Peyer's patch (tissue), 4 donors: Measurements from ENCODE around the gene TBC1D12.

Experiments
- POLR2A ChIP-seq, 2 donors: fragments of 450-650 bp; IDR thresholded peaks; one replicate each; pipeline ENCODE4 v1.5.1; 2017; ENCODE audit warnings: antibody characterized with exemption in 2 of 2, mild to moderate bottlenecking in 2 of 2, moderate library complexity in 2 of 2
- TF ChIP-seq, protein P1 (sequence below), 6 experiments: fragments of 450-650 bp in 4 of 6; fragments of 200-600 bp in 2 of 6; sonication (generic) in 1 of 6; IDR thresholded peaks; one replicate each; pipeline ENCODE4 v1.5.1; 2017 to 2019; ENCODE audit warnings: antibody characterized with exemption in 6 of 6, mild to moderate bottlenecking in 3 of 6, moderate library complexity in 1 of 6

DNA sequence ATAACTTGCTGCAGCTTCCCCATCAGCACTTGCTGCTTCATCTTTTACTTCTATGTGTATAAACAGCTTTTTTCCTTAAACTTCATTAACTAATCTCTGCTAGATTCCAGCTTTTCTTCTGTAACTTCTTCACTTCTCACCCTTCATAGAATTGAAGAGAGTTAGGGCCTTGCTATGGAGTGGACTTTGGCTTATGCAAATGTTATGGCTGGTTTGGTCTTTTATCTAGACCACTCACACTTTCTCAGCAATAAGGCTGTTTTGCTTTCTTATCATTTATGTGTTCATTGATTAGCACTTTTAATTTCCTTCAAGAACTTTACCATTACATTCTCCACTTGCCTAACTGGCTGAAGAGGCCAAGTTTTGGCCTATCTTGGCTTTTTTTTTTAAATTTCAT is 79.1 kb downstream of the TBC1D12 start:
- TF ChIP-seq, protein P1, sequence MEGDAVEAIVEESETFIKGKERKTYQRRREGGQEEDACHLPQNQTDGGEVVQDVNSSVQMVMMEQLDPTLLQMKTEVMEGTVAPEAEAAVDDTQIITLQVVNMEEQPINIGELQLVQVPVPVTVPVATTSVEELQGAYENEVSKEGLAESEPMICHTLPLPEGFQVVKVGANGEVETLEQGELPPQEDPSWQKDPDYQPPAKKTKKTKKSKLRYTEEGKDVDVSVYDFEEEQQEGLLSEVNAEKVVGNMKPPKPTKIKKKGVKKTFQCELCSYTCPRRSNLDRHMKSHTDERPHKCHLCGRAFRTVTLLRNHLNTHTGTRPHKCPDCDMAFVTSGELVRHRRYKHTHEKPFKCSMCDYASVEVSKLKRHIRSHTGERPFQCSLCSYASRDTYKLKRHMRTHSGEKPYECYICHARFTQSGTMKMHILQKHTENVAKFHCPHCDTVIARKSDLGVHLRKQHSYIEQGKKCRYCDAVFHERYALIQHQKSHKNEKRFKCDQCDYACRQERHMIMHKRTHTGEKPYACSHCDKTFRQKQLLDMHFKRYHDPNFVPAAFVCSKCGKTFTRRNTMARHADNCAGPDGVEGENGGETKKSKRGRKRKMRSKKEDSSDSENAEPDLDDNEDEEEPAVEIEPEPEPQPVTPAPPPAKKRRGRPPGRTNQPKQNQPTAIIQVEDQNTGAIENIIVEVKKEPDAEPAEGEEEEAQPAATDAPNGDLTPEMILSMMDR (IDR thresholded peaks at IDR 0.05): no peak
- TF ChIP-seq POLR2A (IDR thresholded peaks at IDR 0.05): no peak
